Activated naive CD4-positive, alpha-beta T cell treated with anti-CD3 and anti-CD28 coated beads, Interleukin-2, amount 50 U/mL, for 24 hours (primary cell): ENCODE results near the gene CD63.
"Not testable (repeated sequence)": the region's sequence is repeated elsewhere in the genome, so short reads cannot be mapped to it uniquely, and the experiment has no call there.

Experiments
- H3K27ac Mint-ChIP-seq: one replicate; pipeline ENCODE4 v1.8.0; 2021; ENCODE audit warnings: mild to moderate bottlenecking, mixed read lengths
- H3K27me3 Mint-ChIP-seq: one replicate; pipeline ENCODE4 v1.8.0; 2021; ENCODE audit warnings: mixed read lengths
- H3K36me3 Mint-ChIP-seq: one replicate; pipeline ENCODE4 v1.8.0; 2021; ENCODE audit warnings: mixed read lengths
- H3K4me1 Mint-ChIP-seq: one replicate; pipeline ENCODE4 v1.8.0; 2021; ENCODE audit warnings: mixed read lengths
- H3K4me3 Mint-ChIP-seq: one replicate; pipeline ENCODE4 v1.8.0; 2021; ENCODE audit warnings: mild to moderate bottlenecking, mixed read lengths
- H3K9me3 Mint-ChIP-seq: one replicate; pipeline ENCODE4 v1.8.0; 2021; ENCODE audit warnings: mixed read lengths

Gene CD63

GRCh38 chr12:55728939-55729818, at the start of gene CD63:
CD63 (minus strand) TSS chr12:55729009; CDS start chr12:55728341, 668 bp downstream.
- peak within 1 kb of the TSS; percentile 93 for H3K4me3 Mint-ChIP-seq
- H3K27me3 Mint-ChIP-seq: no peaks in the 10 kb centered on the region
- H3K9me3 Mint-ChIP-seq: no peaks in the 10 kb centered on the region
- H3K4me1 Mint-ChIP-seq: peaks cover 46% of the 10 kb centered on the region
- H3K36me3 Mint-ChIP-seq: no peaks in the 10 kb centered on the region
- H3K27ac Mint-ChIP-seq: peak within 1 kb of the TSS; percentile 96

- Mint-ChIP-seq H3K4me1 (peaks cover 9% of the 10 kb centered on the region), H3K27ac (no peak overlapping the region), H3K9me3 (no peaks in the 10 kb centered on the region), H3K36me3 (peaks cover 3% of the 10 kb centered on the region), H3K4me3 (no peak overlapping the region), H3K27me3 (no peaks in the 10 kb centered on the region)
Measured at GRCh38 chr12:55777856-55778255, 49.0 kb upstream of the CD63 start.

GRCh38 chr12:55771736-55772135, 42.9 kb upstream of the CD63 start:
- Mint-ChIP-seq H3K27me3 (no peaks in the 10 kb centered on the region), H3K4me1 (peaks cover 21% of the 10 kb centered on the region), H3K36me3 (peaks cover 7% of the 10 kb centered on the region), H3K27ac (no peak overlapping the region), H3K4me3 (no peak overlapping the region), H3K9me3 (no peaks in the 10 kb centered on the region)

GRCh38 chr12:55767156-55767555, 38.3 kb upstream of the CD63 start:
- no peaks in the 10 kb centered on the region for H3K27me3 Mint-ChIP-seq
- H3K4me3 Mint-ChIP-seq: no peak overlapping the region
- H3K27ac Mint-ChIP-seq: no peak overlapping the region
- H3K4me1 Mint-ChIP-seq: peaks cover 24% of the 10 kb centered on the region
- H3K9me3 Mint-ChIP-seq: no peaks in the 10 kb centered on the region
- peaks cover 7% of the 10 kb centered on the region for H3K36me3 Mint-ChIP-seq

- H3K4me3 Mint-ChIP-seq: no peak overlapping the region
- peaks cover 9% of the 10 kb centered on the region for H3K36me3 Mint-ChIP-seq
- H3K4me1 Mint-ChIP-seq: peaks cover 21% of the 10 kb centered on the region
- H3K27ac Mint-ChIP-seq: no peak overlapping the region
- H3K9me3 Mint-ChIP-seq: no peaks in the 10 kb centered on the region
- H3K27me3 Mint-ChIP-seq: no peaks in the 10 kb centered on the region
Measured at GRCh38 chr12:55765736-55766290, 37.0 kb upstream of the CD63 start.

GRCh38 chr12:55762646-55763045, 33.8 kb upstream of the CD63 start:
- H3K27me3 Mint-ChIP-seq: no peaks in the 10 kb centered on the region
- H3K36me3 Mint-ChIP-seq: peaks cover 10% of the 10 kb centered on the region

GRCh38 chr12:55760663-55761062, 31.9 kb upstream of the CD63 start:
- Mint-ChIP-seq H3K4me3 (no peak overlapping the region), H3K9me3 (no peaks in the 10 kb centered on the region), H3K27ac (peak overlapping the region; percentile 80), H3K27me3 (no peaks in the 10 kb centered on the region), H3K4me1 (peaks cover 22% of the 10 kb centered on the region), H3K36me3 (peaks cover 14% of the 10 kb centered on the region)

More at GRCh38 chr12:55762646-55763045, 33.8 kb upstream of the CD63 start:
- H3K9me3 Mint-ChIP-seq: no peaks in the 10 kb centered on the region
- no peak overlapping the region for H3K27ac Mint-ChIP-seq
- H3K4me3 Mint-ChIP-seq: no peak overlapping the region
- H3K4me1 Mint-ChIP-seq: peaks cover 20% of the 10 kb centered on the region

GRCh38 chr12:55758575-55758974, 29.8 kb upstream of the CD63 start:
- not testable (repeated sequence) for H3K27me3 Mint-ChIP-seq, H3K4me3 Mint-ChIP-seq, H3K9me3 Mint-ChIP-seq, H3K27ac Mint-ChIP-seq
- Mint-ChIP-seq H3K36me3 (peaks cover 12% of the 10 kb centered on the region), H3K4me1 (peaks cover 23% of the 10 kb centered on the region)

GRCh38 chr12:55757701-55758100, 28.9 kb upstream of the CD63 start:
- H3K27ac Mint-ChIP-seq: peak overlapping the region; percentile 47
- peaks cover 23% of the 10 kb centered on the region for H3K4me1 Mint-ChIP-seq
- no peak overlapping the region for H3K4me3 Mint-ChIP-seq
- H3K36me3 Mint-ChIP-seq: peaks cover 12% of the 10 kb centered on the region
- no peaks in the 10 kb centered on the region for H3K9me3 Mint-ChIP-seq
- no peaks in the 10 kb centered on the region for H3K27me3 Mint-ChIP-seq

- Mint-ChIP-seq H3K36me3 (peaks cover 7% of the 10 kb centered on the region), H3K27ac (peak overlapping the region; percentile 82), H3K9me3 (no peaks in the 10 kb centered on the region), H3K4me1 (peaks cover 15% of the 10 kb centered on the region), H3K27me3 (no peaks in the 10 kb centered on the region), H3K4me3 (no peak overlapping the region)
Measured at GRCh38 chr12:55755246-55755645, 26.4 kb upstream of the CD63 start.

- Mint-ChIP-seq H3K27me3 (no peaks in the 10 kb centered on the region), H3K4me3 (no peak overlapping the region), H3K36me3 (peaks cover 3% of the 10 kb centered on the region), H3K27ac (peak overlapping the region; percentile 56), H3K9me3 (no peaks in the 10 kb centered on the region), H3K4me1 (peaks cover 23% of the 10 kb centered on the region)
Measured at GRCh38 chr12:55748230-55748993, 19.6 kb upstream of the CD63 start.

GRCh38 chr12:55746913-55747231, 18.1 kb upstream of the CD63 start:
- Mint-ChIP-seq H3K9me3 (no peaks in the 10 kb centered on the region), H3K27ac (no peak overlapping the region)

GRCh38 chr12:55746174-55746912, 17.5 kb upstream of the CD63 start:
- peaks cover 3% of the 10 kb centered on the region for H3K36me3 Mint-ChIP-seq
- peak overlapping the region; percentile 41 for H3K27ac Mint-ChIP-seq
- H3K9me3 Mint-ChIP-seq: no peaks in the 10 kb centered on the region
- no peak overlapping the region for H3K4me3 Mint-ChIP-seq
- H3K27me3 Mint-ChIP-seq: no peaks in the 10 kb centered on the region
- peaks cover 36% of the 10 kb centered on the region for H3K4me1 Mint-ChIP-seq

More at GRCh38 chr12:55746913-55747231, 18.1 kb upstream of the CD63 start:
- Mint-ChIP-seq H3K4me3 (no peak overlapping the region), H3K27me3 (no peaks in the 10 kb centered on the region), H3K4me1 (peaks cover 34% of the 10 kb centered on the region), H3K36me3 (peaks cover 3% of the 10 kb centered on the region)

- H3K27ac Mint-ChIP-seq: peak overlapping the region; percentile 10
- no peaks in the 10 kb centered on the region for H3K9me3 Mint-ChIP-seq
- H3K4me3 Mint-ChIP-seq: peak overlapping the region; percentile 23
- H3K27me3 Mint-ChIP-seq: no peaks in the 10 kb centered on the region
- peaks cover 3% of the 10 kb centered on the region for H3K36me3 Mint-ChIP-seq
- H3K4me1 Mint-ChIP-seq: peaks cover 36% of the 10 kb centered on the region
Measured at GRCh38 chr12:55745361-55746173, 16.8 kb upstream of the CD63 start.
